ENCODE measurements around the gene CD22. TPM values are rescaled to one million over a fixed set of nuclear protein-coding genes. Genes with fewer than 3 reads are reported as not detected.
A peak's percentile ranks its signal among the peaks of the same experiment; 100 is the strongest.

CD22 gene
- total and polyA plus RNA-seq, 10 of the 15 experiments (the other 5 are each of a cell fraction or from before 2014, with no cell fraction given) = 23.0 to 344 (median 181) TPM

- TF ChIP-seq NR2F1 (conservative IDR thresholded peaks at IDR 0.05) (peak; percentile 79), ZNF622 (IDR thresholded peaks at IDR 0.05) (no peak), FOXK2 (IDR thresholded peaks at IDR 0.05) (no peak), HDAC6 (IDR thresholded peaks at IDR 0.05; ENCODE audit: unreplicated experiment) (no peak), IKZF1 (conservative IDR thresholded peaks at IDR 0.05) (peak; percentile 70; the same call in 1 of the 2 replicates), STAT1 (conservative IDR thresholded peaks at IDR 0.05) (no peak), CEBPB (IDR thresholded peaks at IDR 0.05; ENCODE audit: borderline replicate concordance in 1 of 2, low read depth in 2 of 2, low read length in 2 of 2) (no peak), JUNB (IDR thresholded peaks at IDR 0.05) (0 out of 2 replicates have a peak, but pooled peaks have one; percentile 10), TAF1 (IDR thresholded peaks at IDR 0.05; ENCODE audit: borderline replicate concordance, low read depth, low read length) (no peak), LARP7 (IDR thresholded peaks at IDR 0.05) (no peak), IRF4 (IDR thresholded peaks at IDR 0.05; ENCODE audit: low read depth, low read length) (peak; percentile 53; the same call in 1 of the 2 replicates), ATF2 (IDR thresholded peaks at IDR 0.05; ENCODE audit: low read length) (no peak), IRF5 (IDR thresholded peaks at IDR 0.05; ENCODE audit: borderline replicate concordance) (no peak), ZBED1 (IDR thresholded peaks at IDR 0.05; ENCODE audit: borderline replicate concordance) (no peak), YY1 (IDR thresholded peaks at IDR 0.05; ENCODE audit: low read depth, low read length) (no peak), BMI1 (IDR thresholded peaks at IDR 0.05; ENCODE audit: borderline replicate concordance) (no peak), NFXL1 (IDR thresholded peaks at IDR 0.05; ENCODE audit: borderline replicate concordance) (no peak)
- TF ChIP-seq, protein P1, sequence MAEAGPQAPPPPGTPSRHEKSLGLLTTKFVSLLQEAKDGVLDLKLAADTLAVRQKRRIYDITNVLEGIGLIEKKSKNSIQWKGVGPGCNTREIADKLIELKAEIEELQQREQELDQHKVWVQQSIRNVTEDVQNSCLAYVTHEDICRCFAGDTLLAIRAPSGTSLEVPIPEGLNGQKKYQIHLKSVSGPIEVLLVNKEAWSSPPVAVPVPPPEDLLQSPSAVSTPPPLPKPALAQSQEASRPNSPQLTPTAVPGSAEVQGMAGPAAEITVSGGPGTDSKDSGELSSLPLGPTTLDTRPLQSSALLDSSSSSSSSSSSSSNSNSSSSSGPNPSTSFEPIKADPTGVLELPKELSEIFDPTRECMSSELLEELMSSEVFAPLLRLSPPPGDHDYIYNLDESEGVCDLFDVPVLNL (IDR thresholded peaks at IDR 0.05; ENCODE audit: low read depth, low read length) = no peak
- TF ChIP-seq, protein P2, sequence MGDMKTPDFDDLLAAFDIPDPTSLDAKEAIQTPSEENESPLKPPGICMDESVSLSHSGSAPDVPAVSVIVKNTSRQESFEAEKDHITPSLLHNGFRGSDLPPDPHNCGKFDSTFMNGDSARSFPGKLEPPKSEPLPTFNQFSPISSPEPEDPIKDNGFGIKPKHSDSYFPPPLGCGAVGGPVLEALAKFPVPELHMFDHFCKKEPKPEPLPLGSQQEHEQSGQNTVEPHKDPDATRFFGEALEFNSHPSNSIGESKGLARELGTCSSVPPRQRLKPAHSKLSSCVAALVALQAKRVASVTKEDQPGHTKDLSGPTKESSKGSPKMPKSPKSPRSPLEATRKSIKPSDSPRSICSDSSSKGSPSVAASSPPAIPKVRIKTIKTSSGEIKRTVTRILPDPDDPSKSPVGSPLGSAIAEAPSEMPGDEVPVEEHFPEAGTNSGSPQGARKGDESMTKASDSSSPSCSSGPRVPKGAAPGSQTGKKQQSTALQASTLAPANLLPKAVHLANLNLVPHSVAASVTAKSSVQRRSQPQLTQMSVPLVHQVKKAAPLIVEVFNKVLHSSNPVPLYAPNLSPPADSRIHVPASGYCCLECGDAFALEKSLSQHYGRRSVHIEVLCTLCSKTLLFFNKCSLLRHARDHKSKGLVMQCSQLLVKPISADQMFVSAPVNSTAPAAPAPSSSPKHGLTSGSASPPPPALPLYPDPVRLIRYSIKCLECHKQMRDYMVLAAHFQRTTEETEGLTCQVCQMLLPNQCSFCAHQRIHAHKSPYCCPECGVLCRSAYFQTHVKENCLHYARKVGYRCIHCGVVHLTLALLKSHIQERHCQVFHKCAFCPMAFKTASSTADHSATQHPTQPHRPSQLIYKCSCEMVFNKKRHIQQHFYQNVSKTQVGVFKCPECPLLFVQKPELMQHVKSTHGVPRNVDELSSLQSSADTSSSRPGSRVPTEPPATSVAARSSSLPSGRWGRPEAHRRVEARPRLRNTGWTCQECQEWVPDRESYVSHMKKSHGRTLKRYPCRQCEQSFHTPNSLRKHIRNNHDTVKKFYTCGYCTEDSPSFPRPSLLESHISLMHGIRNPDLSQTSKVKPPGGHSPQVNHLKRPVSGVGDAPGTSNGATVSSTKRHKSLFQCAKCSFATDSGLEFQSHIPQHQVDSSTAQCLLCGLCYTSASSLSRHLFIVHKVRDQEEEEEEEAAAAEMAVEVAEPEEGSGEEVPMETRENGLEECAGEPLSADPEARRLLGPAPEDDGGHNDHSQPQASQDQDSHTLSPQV (IDR thresholded peaks at IDR 0.05) = 0 out of 2 replicates have a peak, but pooled peaks have one; percentile 45
- TF ChIP-seq, protein P3, sequence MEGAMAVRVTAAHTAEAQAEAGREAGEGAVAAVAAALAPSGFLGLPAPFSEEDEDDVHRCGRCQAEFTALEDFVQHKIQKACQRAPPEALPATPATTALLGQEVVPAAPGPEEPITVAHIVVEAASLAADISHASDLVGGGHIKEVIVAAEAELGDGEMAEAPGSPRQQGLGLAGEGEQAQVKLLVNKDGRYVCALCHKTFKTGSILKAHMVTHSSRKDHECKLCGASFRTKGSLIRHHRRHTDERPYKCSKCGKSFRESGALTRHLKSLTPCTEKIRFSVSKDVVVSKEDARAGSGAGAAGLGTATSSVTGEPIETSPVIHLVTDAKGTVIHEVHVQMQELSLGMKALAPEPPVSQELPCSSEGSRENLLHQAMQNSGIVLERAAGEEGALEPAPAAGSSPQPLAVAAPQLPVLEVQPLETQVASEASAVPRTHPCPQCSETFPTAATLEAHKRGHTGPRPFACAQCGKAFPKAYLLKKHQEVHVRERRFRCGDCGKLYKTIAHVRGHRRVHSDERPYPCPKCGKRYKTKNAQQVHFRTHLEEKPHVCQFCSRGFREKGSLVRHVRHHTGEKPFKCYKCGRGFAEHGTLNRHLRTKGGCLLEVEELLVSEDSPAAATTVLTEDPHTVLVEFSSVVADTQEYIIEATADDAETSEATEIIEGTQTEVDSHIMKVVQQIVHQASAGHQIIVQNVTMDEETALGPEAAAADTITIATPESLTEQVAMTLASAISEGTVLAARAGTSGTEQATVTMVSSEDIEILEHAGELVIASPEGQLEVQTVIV (IDR thresholded peaks at IDR 0.05; ENCODE audit: borderline replicate concordance, partially characterized antibody) = no peak
- TF ChIP-seq, protein P4, sequence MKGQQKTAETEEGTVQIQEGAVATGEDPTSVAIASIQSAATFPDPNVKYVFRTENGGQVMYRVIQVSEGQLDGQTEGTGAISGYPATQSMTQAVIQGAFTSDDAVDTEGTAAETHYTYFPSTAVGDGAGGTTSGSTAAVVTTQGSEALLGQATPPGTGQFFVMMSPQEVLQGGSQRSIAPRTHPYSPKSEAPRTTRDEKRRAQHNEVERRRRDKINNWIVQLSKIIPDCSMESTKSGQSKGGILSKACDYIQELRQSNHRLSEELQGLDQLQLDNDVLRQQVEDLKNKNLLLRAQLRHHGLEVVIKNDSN (IDR thresholded peaks at IDR 0.05; ENCODE audit: borderline replicate concordance, extremely low read length, insufficient read depth, low read depth, low read length) = no peak
Measured at GRCh38 chr19:35354898-35355297, 25.9 kb downstream of the CD22 start (continued).
